ENCODE results near the gene UBAP2.

The UBAP2 gene, protein sequence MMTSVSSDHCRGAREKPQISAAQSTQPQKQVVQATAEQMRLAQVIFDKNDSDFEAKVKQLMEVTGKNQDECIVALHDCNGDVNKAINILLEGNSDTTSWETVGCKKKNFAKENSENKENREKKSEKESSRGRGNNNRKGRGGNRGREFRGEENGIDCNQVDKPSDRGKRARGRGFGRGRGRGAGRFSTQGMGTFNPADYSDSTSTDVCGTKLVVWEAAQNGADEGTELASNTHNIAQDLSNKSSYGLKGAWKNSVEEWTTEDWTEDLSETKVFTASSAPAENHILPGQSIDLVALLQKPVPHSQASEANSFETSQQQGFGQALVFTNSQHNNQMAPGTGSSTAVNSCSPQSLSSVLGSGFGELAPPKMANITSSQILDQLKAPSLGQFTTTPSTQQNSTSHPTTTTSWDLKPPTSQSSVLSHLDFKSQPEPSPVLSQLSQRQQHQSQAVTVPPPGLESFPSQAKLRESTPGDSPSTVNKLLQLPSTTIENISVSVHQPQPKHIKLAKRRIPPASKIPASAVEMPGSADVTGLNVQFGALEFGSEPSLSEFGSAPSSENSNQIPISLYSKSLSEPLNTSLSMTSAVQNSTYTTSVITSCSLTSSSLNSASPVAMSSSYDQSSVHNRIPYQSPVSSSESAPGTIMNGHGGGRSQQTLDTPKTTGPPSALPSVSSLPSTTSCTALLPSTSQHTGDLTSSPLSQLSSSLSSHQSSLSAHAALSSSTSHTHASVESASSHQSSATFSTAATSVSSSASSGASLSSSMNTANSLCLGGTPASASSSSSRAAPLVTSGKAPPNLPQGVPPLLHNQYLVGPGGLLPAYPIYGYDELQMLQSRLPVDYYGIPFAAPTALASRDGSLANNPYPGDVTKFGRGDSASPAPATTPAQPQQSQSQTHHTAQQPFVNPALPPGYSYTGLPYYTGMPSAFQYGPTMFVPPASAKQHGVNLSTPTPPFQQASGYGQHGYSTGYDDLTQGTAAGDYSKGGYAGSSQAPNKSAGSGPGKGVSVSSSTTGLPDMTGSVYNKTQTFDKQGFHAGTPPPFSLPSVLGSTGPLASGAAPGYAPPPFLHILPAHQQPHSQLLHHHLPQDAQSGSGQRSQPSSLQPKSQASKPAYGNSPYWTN

DNA sequence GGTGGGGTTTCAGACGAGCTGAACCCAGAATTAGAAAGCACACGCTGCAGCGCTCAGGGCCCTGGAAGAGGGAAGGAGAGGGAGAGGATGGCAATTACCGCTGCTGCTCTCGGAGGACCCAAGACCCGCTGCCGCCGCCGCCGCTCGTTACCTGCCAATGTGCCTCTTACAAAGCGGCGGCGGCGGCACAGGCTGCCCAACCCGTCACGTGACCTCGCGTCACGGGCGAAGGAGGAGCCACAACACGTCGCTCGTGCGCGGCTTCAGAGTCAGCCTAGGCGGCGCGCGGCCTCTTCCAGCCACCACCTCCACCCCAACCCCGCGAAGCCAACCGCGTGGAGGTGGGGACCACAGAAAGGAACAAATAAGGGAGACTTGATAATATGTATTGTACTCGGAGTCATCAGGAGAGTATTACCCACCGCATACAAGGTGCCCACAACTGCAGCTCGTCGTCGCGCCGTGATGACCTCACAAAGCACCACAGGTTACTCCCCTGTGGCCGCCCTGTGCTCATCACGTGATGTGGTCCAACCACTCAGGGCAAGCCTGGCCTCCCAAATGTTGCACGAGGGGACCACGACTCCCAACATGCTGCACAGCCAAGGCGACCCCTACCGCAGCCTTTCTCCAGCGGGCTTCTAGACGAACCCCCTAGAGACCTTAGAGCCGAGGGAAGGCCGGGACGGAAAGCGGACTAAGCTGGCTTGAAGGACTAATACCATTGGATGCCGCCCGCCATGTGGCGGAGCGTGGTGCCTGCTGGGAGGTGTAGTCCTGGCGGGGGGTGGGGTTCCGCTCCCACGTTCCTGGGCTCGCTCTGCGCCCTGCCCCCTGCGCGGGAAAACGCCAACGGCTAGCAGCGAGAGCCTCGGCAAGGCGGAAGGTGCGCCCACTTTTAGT lies at the start of gene UBAP2:
Gene UBAP2, minus strand, starts transcription at position 161 of the 903 bp plus-strand sequence. CDS start 31,739 bp downstream, outside the sequence.
- peak; percentile 94 to 96 for DNase-seq (ENCODE audit: low read depth in 2 of 2, low spot score in 1 of 2)

DNA sequence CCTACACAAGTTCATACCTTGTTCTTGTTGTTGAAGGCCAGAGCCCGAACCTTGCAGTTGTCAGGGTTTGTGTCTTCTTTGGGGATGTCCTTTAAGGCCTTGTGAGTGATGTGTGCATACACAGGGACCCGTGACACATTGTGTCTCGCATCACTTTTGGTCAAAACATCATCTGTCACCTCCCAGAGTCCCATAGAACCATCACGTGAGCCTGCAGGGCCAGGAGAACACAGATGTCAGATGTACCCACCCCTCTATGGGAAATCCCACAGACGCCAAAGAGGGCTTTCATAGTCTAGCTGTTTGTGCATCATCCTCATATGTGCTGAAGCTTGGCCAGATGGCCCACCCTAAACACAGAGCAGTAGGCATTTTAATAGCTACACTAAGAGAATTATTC lies 49.6 kb upstream of the UBAP2 start:
- DNase-seq (ENCODE audit: low read depth in 2 of 2, low spot score in 1 of 2): no peak

DNA sequence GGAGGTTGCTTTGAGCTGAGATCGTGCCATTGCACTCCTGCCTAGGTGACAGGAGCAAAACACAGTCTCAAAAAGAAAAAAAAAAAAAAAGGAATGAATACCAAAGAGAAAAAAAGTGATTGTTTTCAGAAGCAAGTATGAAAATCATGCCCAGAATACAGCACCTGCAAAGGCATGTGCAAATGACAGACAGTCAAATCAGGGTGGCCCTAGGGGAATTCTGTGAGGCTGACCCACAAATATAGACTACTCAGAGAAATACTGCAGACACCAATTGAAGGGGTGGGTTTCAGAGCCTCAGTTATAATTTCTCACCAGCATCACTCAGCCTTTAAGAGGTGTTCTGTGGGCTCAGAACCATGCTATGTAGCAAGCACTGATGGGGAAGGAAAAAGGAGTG lies 49.2 kb upstream of the UBAP2 start:
- DNase-seq (ENCODE audit: low read depth in 2 of 2, low spot score in 1 of 2): no peak

DNA sequence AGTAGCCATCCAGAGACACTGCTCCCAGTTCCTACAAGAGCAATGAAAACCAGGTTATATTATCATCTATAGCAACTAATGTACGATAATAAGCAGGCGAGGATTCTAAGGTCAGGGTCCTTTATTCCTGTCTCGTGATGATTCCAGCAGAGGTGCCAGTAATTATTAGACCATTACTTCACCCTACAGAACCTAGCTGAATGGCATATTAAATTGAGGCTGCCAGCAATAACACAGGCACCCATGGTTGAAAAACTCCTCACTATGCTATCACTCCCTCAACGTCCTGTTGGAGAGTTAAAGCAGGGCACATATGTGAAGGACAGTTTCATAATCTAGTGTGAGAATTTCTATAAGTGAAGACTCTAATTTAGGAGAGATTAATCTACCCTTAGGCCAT lies 48.1 kb upstream of the UBAP2 start:
- no peak for DNase-seq (ENCODE audit: low read depth in 2 of 2, low spot score in 1 of 2)

DNA sequence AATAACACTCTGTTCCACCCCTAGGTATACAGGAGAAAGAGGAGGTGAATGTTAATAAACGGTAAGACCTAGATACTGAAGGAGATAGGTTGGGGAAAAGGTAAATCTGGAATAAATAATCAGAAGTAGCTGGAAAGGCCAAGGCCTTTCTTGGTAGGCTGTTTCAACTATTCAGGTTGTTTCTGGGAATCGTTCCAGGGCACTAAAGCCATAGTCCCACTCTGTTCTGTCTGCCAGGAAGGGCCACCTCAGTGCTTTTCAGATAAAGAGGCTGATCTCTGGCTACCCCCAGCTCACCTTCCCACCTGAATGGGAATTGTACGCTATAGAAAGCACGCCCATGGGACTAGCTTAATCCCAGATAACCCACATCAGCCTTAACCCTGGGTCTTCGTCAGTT lies 44.9 kb upstream of the UBAP2 start:
- DNase-seq (ENCODE audit: low read depth in 2 of 2, low spot score in 1 of 2): no peak

DNA sequence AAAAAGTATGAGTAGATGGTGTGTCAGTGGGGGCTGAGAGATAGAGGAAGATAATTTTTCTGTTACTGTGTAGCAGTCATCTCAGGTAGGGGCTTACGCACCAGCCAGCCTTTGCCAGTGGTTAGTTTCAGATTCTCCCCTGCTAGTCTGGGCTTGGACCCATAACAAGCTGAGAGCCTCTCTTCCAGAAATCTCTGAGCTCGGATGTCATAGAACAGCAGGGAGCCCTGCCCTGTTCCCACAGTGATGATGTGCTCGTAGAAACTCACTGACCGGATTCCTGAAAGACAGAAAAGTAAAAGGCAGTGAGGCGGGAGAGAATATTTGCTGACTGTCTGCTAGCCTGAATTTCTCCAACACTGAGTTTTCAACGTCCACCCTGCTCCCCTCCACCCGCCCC lies 40.6 kb upstream of the UBAP2 start:
- DNase-seq (ENCODE audit: low read depth in 2 of 2, low spot score in 1 of 2): no peak

DNA sequence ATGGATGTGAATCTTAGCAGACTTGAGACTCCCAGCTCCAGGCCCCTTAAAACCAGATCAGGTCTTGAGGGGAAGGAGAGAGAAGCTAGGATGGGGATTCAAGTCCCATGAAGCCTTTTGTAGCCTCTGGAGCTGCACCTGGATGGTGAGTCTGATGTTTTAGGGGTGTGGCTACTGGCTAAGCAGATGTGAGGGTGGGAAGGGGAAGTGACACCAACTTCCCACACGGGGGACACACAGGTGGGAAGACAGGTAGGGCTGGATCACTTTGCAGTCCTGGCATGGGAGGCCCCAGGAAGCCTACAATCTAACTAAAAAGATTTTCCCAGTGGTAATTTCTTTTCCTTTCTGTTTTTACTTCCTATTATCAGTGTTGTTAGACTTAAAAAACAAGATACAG lies 38.7 kb upstream of the UBAP2 start:
- DNase-seq (ENCODE audit: low read depth in 2 of 2, low spot score in 1 of 2): no peak

DNA sequence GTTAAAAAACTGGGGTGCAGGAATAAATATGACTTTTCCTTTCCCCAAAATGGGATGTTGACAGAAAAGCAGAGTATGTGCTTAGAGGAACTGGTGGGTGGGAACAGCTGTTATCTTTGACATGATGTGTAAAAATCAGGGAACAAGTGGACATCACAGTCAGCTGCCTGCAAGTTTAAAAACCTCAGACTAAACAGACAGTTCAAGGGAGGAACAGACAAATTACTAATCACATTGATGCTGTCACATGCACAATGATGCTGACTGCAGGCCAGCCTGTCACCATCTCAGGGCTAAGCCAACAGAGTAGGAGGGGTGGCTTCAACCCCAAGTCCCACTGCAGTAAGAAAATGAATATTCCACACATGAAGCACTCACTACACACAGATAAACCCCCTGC lies 38.2 kb upstream of the UBAP2 start:
- no peak for DNase-seq (ENCODE audit: low read depth in 2 of 2, low spot score in 1 of 2)

DNA sequence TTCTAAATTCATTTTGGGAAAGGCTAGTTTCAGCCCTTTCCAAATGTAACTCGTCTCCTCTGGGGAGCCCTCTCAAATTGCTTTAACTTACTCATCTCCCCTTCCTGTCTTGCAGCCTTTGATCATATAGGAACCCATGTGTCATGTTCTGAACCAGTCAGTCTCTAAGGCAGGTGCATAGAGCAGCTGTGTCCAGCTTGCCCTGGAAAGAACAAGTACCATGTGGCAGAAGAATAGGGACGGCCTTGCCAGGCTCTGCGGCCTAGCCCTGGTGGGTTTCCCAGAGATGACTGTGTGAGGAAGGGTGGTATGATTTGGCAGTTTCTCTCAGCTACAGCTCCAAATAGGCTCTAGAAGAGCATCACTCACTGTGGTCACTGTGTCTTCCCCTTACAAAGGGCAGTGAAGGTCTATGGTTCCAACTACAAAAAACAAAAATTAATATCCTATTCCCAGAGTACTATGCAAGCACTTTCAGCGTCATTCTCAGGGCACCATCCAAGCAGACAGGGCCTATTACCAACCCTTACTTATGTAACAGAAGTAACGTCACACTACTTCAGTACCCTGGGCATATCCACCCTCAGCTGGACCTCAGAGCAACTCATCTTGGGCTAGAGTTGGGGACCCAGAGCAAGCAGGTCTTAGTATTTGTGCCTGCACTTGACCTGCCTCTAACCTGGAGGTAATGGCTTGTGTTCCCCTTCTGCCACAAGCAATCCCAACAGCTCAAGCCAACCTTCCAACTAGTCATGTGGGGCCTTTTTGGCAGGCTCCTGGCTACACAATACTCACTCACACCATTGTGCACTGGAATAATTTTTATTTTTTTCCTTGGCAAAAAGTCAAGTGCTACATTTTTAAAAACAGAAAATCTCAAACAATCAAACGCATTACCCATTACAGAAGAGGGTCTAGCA lies 37.2 kb upstream of the UBAP2 start:
- DNase-seq (ENCODE audit: low read depth in 2 of 2, low spot score in 1 of 2): no peak

DNA sequence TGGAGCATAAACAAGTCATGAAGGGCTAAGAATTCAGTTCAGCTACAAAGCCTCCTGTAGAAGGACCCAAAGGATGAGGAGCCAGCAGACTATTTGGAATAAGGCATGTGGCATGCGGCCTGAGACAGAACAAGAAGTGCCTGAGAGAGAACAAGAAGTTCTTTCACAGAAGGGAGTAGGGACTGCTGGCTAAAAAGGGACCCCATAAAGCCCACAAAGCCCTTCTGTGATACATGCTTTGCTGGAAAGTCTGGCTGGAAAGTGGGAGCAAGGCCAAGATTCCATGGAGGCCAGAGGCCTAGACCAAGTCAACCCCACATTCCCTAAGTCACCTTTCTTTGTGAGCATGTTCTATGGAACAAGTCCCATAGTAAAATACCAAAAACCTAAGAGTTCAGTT lies 35.9 kb upstream of the UBAP2 start:
- no peak for DNase-seq (ENCODE audit: low read depth in 2 of 2, low spot score in 1 of 2)

DNA sequence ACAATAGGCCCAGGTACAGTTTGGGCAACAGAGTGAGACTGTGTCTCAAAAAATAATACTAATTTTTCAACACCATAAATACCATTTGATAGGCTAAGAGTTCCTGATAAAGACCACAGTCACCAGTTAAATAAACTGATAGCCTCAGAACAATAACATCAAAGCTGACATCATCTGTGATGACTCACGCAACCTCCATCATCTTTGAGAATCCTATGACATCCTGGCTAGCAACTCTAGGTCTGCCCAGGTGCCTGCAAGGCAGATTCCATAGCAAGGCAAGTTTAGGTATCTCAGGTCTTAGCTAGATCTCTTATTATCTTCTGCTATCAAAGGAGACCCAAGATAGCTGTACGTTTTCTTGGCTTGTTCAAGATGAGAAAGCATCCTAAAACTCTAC lies 30.5 kb upstream of the UBAP2 start:
- no peak for DNase-seq (ENCODE audit: low read depth in 2 of 2, low spot score in 1 of 2)

DNA sequence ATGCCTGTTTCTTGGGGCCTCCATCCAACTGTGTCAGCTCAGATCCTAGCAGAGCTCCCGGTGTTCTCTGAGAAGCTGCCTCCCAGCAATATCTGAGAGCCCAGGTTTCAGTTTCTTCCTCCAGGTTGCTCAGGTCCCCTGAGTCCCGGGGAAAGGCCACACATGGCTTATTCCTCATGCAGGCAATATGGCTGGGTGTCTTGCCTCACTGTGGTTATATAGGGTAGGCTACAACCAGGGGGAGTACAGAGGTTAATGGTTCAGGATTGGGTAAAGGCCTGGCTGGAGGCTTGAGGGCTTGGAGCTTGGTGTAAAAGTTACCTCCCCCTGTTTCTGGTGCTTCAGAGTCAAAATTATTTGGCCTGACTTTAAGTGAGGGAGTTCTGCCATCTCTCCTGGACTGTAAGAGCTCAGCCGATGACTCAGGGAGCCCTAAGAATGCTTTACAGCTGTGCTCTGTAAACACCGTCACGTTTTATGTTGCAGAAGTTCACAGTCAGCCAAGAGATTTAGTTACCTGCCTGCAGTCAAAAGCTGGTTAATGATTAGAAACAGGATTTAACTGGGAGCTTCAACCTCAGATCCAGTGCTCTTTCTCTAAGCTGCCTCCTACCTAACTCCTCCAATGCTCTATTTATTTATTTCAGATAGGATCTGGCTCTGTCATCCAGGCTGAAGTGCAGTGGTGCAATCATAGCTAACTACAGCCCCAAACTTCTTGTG lies 24.3 kb upstream of the UBAP2 start:
- no peak for DNase-seq (ENCODE audit: low read depth in 2 of 2, low spot score in 1 of 2)

DNA sequence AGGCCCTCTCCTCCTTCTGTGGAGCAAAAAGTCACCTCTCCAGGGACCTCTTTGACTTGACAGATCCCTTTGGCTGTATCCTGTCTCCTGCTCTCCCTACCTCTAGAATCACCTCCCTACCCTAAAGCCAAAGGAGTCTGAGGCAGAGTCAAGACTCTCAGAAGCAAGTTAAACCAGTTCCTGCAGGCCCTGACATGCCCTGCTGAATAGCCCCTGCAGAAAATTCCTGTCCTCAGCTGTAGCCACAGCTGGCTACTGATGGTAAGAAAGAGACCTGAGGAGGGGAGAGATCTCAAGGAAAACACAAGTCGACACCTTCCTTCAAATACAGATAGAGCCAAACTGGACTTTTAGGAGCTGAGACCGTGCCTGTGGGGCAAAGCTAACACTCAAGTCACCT lies 23.7 kb upstream of the UBAP2 start:
- no peak for DNase-seq (ENCODE audit: low read depth in 2 of 2, low spot score in 1 of 2)

DNA sequence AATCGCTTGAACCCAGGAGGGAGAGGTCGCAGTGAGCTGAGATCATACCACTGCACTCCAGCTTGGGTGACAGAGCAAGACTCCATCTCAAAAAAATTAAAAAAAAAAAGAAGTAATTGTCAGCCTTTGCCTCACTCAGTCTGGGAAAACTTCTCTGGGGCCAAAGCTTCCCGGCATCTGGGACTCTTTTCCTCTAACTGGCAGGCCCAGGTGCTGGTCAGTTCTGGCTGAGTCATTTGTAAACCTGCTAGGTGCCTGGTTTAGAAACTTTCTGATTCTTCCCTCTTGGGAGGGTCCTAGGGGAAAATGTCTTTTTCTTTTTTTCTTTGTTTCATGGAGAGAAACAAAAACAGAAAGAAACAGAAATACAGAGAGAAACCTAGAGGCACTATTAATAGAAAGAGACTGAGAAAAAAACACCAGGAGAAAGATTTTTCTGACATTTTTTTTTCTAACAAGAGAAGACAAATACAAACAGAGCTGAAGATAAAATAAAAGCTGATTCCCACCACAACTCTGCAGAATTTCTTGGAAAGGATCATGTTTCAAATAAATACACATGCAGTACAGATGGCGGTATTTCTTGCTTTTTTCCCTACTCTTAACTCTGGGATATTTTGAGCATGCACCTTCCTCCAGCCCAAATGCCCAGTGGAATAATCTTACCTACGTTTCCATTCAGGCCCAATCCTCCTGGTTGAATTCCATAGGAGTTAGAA lies 22.1 kb upstream of the UBAP2 start:
- DNase-seq (ENCODE audit: low read depth in 2 of 2, low spot score in 1 of 2): no peak

DNA sequence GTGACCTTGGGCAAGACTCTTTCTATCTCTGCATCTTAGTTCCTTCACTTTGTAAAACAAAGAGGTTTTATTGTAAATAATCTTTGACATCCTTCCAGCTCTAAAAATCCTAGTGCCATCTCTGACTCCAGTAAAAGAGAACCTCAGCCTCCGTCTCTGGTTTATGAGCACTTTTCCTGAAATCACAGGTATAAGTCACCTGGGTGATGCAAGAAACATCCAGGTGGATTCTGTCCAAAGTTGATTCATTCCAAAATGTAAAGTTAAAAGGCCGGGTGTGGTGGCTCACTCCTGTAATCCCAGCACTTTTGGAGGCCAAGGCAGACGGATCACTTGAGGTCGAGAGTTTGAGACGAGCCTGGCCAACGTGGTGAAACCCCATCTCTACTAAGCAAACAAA lies 21.1 kb upstream of the UBAP2 start:
- no peak for DNase-seq (ENCODE audit: low read depth in 2 of 2, low spot score in 1 of 2)

DNA sequence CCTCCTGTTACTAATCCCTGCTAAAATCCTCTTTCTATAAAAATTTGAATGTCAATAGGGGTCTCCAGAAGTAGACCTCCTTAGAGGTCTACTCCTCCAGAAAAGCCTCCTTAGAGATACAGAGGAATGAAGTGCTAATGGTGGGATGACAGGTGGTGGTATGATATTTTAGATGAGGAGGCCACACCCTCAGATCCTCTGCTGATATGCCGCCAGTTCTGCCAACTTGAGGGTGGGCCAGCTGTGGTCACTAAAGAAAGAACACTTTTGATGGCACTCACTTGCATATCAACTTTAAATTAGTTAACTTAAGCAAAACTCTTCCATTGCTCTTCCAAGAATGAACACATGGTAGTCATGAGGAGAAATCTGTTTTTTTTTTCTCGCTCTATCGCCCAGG lies 16.9 kb upstream of the UBAP2 start:
- DNase-seq (ENCODE audit: low read depth in 2 of 2, low spot score in 1 of 2): no peak

DNA sequence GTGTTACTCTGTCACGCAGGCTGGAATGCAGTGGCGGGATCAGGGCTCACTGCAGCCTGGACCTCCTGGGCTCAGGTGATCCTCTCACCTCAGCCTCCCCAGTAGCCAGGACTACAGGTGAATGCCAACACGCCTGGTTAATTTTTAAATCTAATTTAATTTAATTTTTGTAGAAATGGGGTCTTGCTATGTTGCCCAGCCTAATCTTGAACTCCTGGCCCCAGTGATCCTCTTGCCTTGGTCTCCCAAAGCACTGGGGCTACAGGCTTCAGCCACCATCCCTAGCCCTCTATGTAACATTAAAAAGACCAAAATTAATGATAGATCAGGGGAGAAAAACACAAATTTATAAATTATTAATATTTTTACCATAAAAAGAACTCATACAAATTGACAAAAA lies 11.3 kb upstream of the UBAP2 start:
- no peak for DNase-seq (ENCODE audit: low read depth in 2 of 2, low spot score in 1 of 2)

DNA sequence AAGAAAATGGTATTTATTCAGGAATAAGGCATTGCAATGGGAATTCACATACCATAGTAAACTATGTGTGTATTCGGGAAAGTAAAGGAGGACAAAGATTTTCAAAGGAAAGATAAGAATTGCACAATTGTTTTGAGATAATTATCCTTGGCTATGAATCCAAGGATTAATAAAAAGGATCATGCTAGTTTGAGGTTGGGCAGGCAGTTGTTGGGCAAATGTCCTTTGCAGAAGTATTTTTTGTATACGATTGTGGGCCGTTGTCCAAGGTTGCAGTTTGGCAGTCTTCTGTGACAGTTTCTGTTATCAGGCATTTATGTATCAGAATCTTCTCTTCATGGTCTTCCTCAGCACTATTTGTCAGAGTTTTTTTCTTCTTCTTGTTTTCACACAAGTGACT lies 10.6 kb upstream of the UBAP2 start:
- DNase-seq (ENCODE audit: low read depth in 2 of 2, low spot score in 1 of 2): no peak
